CD4-positive, alpha-beta T cell treated with Interleukin-17A for 4 hours (primary cell): Measurements from ENCODE around the gene SFI1.
"Not testable (repeated sequence)": the region's sequence is repeated elsewhere in the genome, so short reads cannot be mapped to it uniquely, and the experiment has no call there.

Experiments used
- DNase-seq: peaks from one replicate; pipeline ENCODE4 v3.0.0-alpha.2; 2020; ENCODE audit warnings: mixed read lengths

SFI1 gene, protein sequence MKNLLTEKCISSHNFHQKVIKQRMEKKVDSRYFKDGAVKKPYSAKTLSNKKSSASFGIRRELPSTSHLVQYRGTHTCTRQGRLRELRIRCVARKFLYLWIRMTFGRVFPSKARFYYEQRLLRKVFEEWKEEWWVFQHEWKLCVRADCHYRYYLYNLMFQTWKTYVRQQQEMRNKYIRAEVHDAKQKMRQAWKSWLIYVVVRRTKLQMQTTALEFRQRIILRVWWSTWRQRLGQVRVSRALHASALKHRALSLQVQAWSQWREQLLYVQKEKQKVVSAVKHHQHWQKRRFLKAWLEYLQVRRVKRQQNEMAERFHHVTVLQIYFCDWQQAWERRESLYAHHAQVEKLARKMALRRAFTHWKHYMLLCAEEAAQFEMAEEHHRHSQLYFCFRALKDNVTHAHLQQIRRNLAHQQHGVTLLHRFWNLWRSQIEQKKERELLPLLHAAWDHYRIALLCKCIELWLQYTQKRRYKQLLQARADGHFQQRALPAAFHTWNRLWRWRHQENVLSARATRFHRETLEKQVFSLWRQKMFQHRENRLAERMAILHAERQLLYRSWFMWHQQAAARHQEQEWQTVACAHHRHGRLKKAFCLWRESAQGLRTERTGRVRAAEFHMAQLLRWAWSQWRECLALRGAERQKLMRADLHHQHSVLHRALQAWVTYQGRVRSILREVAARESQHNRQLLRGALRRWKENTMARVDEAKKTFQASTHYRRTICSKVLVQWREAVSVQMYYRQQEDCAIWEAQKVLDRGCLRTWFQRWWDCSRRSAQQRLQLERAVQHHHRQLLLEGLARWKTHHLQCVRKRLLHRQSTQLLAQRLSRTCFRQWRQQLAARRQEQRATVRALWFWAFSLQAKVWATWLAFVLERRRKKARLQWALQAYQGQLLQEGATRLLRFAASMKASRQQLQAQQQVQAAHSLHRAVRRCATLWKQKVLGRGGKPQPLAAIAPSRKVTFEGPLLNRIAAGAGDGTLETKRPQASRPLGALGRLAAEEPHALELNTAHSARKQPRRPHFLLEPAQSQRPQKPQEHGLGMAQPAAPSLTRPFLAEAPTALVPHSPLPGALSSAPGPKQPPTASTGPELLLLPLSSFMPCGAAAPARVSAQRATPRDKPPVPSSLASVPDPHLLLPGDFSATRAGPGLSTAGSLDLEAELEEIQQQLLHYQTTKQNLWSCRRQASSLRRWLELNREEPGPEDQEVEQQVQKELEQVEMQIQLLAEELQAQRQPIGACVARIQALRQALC

DNA sequence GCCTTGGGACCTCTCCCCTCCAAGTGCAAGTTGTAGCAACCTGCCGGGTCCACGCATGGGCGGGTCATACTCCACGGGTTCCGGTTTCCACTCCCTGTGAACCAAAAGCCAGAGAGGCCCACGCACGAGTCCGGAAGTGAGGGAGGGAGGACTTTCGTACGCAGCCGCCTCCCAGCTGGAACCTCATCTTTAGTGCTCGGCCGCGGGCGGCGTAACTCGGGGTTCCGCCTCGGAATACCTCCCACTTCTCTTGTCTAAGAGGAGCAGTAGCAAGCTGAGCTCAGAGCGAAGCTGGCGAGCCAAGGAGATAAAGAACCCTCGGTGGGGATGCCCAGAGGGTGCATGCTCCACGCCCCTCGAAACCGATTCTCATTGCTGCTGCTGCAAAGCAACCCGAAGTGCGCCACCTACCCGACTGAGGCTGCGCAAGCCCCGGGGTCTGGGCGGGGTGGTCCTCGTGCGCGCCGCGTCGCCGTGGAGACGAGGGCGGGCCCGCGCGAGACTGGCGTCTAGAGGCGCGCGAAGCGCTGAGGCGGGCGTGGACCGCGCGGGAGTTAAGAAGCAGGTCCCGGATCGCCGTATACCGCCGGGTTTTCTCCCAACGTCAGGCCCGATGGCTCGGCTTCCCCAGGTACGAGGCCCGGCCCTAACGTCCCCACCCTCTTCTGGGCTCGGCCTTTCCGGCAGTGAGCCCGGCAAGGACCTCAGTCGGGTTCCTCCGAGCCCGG is at the start of gene SFI1:
SFI1 (plus strand) TSS at position 530 of the 728 bp plus-strand sequence. CDS start 11,749 bp downstream, outside the sequence.
- peak; percentile 97 for DNase-seq

- DNase-seq, result no peak
Measured at GRCh38 chr22:31446767-31447166, 49.6 kb upstream of the SFI1 start.

DNA sequence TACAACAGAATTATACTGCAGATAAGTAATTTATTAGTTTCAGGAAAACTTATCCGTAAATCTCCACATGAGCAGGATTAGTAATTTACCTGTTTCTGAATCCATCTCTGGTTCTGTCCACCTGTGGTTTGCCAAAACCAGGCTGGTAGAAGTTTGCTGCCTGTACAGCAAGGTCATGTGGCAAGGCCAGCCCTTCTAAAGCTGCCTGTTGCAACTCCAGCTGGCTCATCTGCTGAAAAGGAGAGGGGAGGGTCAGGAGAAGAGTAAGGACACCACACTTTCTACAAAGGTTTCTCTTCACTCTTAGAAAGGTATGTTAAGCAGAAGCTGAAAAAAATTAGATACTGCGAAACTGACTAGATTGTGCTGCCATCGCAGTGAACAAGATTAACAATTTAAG is 49.0 kb upstream of the SFI1 start:
- DNase-seq, result no peak

DNA sequence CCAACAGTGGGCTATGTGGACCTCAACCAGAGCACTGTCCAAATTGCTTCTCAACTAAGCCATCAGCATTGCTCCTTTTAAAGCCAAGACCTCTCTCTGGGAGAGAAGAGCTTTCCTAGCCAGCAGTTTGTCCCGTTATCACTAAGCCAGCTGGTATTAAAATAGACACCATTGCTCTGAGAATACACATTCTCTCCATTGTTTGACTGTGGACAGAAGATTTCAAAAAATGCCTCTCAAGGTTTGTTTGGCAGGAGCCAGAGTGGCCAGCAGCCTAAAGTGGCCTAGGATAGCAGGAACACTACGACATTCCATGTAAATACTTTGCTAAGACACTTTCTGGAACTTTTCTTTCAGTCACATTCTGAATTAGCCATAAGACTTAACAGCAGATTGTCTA is 48.0 kb upstream of the SFI1 start:
- DNase-seq, result no peak

GRCh38 chr22:31449506-31449905 is 46.8 kb upstream of the SFI1 start:
- DNase-seq, result no peak

DNA sequence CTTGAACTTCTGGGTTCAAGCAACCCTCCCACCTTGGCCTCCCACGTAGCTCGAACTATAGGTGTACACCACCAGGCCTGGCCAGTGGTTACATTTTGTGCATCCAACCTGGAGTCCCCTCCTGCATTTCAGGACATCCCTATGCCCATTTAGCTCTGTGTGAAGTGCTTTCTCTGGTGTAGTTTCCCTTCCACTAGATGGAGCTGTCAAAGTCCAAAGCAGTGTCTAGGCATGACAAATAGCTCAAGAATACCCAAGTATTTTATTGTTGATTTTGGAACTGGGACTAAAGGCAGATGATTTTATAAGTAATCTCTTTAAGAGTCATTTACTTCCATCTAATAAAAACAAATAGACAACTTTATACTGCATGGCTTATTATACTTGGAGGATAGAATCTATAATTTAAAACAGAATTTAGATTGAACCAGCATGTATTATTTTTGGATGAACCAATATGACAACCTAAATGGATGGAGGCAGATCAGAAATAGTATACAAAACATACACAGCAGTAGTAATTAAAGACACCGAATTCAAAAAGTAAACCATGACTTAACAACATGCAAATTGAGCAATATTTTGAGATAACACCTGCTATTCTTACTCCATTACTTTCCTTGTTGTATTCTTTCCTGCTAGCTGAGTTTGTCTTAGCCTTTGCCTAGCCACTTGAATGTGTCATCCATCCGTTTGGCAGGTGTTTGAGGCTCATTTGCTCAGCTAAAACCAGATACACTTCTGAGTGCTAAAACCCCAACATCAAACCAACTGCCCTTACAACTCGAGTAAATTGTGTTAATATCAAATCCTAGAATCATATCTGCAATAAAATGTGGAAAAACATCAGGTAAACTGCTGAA is 44.4 kb upstream of the SFI1 start:
- DNase-seq, result peak; percentile 6

DNA sequence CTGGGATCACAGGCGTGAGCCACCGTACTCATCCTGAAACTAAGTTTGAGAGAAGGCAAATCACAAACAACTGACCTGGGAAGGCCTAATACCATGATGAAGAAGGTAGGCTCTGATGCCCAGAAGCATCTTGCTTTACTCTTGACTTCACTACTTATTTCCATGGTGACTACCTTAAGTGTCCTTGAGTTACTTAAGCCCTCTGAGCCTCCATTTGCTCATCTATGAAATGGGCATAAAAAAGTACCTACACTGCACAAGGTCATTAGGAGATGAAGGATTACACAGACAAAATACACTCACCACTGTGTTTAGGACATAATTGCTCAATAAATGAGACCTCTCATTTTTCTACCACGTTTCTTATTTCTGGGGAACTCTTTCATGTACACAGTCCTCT is 34.6 kb upstream of the SFI1 start:
- no peak for DNase-seq

DNA sequence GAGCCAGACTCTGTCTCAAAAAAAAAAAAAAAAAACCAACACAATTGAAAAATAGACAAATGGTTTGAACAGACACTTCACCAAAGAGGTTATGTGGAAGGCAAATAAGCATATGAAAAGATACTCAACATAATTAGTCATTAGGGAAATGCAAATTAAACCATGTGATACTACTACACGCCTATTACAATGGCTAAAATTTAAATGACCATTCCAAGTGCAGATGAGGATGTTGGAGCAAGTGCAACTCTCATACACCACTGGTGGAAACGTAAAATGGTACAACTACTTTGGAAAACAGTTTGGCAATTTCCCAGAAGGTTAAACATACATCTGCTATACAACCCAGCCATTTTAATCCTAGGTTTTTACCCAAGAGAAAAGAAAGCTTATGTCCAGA is 31.0 kb upstream of the SFI1 start:
- DNase-seq, result no peak

DNA sequence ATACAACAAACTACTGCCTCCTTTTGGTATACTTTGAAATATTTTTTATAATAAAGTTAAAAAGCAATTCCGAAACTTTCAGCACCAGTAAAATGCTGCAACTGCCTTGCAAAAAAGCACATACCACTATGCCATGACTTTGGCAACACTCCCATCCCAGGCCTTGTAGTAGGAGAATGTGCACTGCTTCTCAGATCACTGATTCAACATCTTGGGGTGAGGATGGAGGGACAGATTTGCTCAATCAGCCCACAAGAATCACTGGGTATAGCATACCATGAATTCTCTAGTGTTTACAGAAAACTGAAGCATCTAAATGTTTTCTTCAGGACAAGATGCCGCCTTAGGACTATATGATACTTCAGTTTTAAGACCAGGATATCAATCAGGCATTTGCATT is 21.6 kb upstream of the SFI1 start:
- no peak for DNase-seq

DNA sequence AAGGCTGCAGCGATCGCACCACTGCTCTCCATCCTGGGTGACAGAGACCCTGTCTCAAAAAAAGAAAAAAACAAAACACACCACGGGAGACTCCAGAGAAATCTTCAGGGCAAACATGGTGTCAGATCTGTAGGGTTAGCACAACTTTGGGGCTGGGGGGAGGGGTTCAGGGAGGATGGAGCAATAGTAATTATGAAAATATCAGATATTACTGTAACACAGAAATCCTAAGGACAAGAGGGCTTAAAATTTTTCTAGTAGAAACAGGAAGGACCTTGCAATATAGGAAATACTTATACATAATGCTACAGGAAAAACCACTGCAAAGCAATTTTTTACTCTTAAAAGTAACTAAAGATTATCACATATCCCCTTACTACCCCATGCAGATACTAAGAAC is 20.5 kb upstream of the SFI1 start:
- no peak for DNase-seq

DNA sequence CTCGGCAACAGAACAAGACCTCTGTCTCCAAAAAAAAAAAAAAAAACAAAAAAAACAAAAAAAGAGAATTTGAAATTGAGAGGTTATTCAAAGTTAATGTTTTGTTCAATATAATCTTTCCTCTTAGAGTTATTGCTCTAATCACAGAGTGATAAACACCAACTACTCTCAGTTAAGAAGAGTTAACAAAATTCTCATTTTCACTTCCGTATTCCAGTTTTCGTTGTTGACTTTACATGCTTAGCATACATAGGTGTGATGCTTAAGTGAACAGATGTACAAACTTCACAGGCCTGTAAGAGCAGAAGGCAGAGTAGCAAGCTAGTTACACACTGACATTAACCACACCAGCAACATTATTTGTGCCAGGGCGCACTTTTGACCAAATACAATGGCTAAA is 19.0 kb upstream of the SFI1 start:
- no peak for DNase-seq

- DNase-seq, result no peak
Measured at GRCh38 chr22:31481129-31481528, 15.2 kb upstream of the SFI1 start.

DNA sequence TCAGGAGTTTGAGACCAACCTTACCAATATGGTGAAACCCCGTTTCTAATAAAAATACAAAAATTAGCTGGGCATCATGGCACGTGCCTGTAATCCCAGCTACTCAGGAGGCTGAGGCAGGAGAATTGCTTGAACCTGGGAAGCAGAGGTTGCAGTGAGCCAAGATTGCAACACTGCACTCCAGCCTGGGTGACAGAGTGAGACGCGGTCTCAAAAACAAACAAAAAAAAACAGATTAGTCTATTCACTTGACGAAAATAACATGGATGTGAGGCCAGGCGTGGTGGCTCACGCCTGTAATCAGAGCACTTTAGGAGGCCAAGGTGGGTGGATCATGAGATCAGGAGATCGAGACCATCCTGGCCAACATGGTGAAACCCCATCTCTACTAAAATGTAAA is 13.9 kb upstream of the SFI1 start:
- DNase-seq, result not testable (repeated sequence)

- not testable (repeated sequence) for DNase-seq
Measured at GRCh38 chr22:31486369-31486768, 10.0 kb upstream of the SFI1 start.

GRCh38 chr22:31486951-31487350 is 9.4 kb upstream of the SFI1 start:
- no peak for DNase-seq

DNA sequence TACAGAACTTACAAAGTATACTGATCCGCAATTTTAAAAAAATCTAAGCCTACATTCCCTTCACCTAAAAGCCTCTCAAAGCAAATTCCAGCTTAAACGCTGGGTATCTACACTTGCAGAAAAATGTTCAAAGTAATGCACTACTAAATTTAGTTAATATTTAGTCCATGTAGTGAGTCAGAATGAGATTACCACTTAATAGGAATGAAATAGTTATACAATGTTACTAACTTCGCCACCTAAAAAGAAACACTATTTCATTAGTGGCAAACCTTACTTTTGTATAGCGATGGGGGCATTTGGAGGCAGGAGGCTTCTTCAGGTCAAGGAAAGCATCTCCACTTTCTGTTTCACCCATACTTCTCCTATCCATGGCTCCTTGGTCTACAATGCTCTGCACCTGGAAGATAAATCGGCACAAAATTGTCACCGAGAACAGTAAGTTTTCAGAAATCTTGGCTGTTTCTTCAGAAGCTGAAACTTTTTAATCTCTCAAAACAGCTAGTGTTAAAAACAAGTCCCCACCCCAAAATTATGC is 7.9 kb upstream of the SFI1 start:
- no peak for DNase-seq

DNA sequence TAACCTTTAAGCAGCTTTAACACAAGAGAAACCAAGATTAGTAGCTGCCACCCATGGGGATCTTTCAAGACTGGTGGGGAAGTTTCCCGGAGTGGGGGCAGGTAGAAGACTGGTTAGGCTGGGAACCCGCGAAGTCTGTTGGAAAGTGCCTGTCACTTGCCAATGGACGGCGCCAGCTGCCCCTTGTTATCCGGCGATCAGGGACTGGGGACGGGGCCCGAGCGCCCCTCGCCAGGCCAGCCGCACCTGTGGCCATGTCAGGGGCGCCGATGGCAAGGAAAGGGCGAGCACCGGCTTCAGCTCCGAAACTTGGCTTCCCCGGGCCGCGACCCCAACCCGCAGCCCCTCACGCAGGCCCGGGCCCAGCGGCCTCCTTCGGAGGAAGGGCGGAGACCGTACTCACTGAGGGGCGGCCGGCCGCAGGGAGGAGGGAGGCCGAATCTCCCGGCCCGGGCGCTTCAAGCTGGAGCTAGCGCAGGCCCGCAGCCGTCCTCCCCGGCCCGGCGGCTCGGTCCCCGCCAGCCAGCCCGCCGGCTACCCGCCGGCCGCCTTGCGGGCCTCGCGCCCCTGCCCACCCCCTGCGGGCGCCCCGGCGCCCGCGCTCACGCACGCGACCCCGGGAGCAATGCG is 7.2 kb upstream of the SFI1 start:
- peak; percentile 38 for DNase-seq

DNA sequence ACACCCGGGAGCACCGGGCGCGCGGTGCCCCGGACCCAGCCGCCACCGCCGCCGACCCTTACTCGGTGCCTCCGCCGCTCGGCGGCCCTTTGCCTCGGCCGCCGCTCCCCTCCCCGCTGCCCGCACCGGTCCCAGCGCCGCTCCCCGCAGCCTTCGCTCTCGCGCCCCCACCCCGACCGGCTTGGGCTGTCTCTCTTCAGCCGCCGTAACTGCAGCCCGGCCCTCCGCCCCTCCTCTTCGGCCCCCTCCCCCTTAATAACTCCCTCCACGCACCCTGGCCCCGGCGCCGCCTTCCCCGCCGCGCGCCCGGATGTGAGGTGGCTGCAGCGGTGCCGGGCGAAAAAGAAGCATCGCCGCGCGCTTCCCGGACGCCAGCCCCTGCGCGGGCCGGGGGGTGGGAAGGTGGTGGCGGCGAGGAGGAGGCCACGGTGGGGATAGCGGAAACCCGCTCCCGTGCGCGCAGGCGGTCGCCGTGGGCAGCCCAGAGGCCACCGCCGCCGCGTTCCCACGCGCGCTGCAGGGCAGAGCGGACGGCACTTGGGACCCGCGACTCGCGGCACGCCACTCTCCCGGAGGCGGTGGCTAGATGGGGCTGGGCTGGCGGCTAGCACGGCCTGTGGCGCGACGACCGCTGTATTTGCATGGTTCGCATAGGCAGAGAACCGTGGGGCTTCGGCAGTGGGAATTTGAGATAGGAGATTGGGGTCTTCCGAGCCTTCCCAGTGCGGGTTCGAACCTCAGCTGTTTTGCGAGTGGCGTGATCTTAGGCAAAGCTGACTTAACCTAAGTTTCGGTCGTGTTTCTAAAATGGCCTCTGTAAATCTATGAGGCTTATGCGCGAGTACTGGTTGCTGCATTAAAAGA is 6.5 kb upstream of the SFI1 start, which contains the start of gene EIF4ENIF1:
EIF4ENIF1 (minus strand) TSS at position 211 of the 864 bp plus-strand sequence. CDS start 1,124 bp downstream, outside the sequence.
- DNase-seq, result peak; percentile 91

DNA sequence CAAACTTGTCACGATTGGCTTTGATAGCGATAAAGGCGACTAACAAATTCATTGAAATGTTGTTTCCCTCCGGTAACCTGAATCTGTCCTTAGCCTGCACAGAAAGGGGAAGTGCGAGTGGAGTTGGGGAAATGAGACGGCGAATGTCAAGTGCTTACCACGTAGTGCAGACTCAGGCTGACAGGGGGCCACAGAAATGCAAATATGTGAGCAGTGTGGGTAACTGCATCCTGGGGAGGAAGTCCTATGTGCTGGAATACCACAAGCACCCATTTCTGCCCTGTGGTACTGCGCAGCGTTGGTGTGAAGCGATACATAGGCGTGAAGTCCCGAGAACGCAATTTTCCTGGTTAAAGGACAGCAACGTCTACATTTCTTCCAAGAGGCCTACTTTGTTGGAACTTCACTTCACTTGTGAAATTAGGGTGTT is 5.8 kb upstream of the SFI1 start:
- peak; percentile 65 for DNase-seq
